ENCODE measurements around the gene FRMPD4. TPM values are rescaled to one million over a fixed set of nuclear protein-coding genes. Genes with fewer than 3 reads are reported as not detected.

Gene FRMPD4
- total and polyA plus RNA-seq, 2 experiments from 2014 or later: 0.19 to 0.80 TPM

DNA sequence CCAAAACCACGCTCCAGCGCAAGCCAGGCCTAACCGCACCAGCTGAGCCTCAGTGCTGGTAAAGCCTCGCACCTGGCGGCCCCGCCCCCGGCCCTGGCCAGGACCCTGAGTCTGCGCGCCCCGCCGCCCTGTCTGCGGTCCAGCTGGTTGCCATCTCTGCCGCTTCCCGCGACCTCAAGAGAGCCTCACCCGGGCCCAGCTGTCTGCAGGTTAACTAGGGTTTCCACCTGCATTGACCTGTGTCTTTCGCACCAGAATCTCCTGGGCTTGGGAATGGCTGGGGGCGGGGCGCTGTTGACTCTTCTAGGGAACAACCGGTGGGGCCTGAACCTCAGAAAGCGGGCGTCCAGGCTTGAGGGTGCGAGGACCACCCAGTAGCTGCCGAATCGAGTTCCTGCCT is 445.3 kb downstream of the FRMPD4 start:
- Histone ChIP-seq H3K4me2 (no peak overlapping the region), H2AFZ (no peak overlapping the region), H3K9me2 (ENCODE audit: insufficient read depth) (no peaks in the 10 kb centered on the region), H3K27me3 (ENCODE audit: insufficient read depth) (no peaks in the 10 kb centered on the region), H3K36me3 (ENCODE audit: insufficient read depth) (no peaks in the 10 kb centered on the region), H3K4me3 (no peak overlapping the region), H3K79me2 (replicated peaks; ENCODE audit: insufficient read depth) (no peaks in the 10 kb centered on the region), H4K20me1 (replicated peaks; ENCODE audit: insufficient read depth) (no peaks in the 10 kb centered on the region), H3K4me1 (ENCODE audit: insufficient read depth) (no peaks in the 10 kb centered on the region), H3K27ac (ENCODE audit: low read depth) (no peak overlapping the region), H3F3A (replicated peaks; ENCODE audit: low read depth) (no peaks in the 10 kb centered on the region)
- Mint-ChIP-seq H3K27ac (no peak overlapping the region), H3K27me3 (ENCODE audit: insufficient read depth, low read depth, poor library complexity) (no peaks in the 10 kb centered on the region), H3K9me3 (no peaks in the 10 kb centered on the region), H3K36me3 (ENCODE audit: low read depth) (no peaks in the 10 kb centered on the region), H3K4me3 (no peak overlapping the region), H3K4me1 (peaks cover 4% of the 10 kb centered on the region; the same call in 2 of the 3 replicates)
- peak; percentile 3 for DNase-seq (ENCODE audit: low spot score)
- TF ChIP-seq, protein P1, sequence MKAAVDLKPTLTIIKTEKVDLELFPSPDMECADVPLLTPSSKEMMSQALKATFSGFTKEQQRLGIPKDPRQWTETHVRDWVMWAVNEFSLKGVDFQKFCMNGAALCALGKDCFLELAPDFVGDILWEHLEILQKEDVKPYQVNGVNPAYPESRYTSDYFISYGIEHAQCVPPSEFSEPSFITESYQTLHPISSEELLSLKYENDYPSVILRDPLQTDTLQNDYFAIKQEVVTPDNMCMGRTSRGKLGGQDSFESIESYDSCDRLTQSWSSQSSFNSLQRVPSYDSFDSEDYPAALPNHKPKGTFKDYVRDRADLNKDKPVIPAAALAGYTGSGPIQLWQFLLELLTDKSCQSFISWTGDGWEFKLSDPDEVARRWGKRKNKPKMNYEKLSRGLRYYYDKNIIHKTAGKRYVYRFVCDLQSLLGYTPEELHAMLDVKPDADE (IDR thresholded peaks at IDR 0.05): no peak
- TF ChIP-seq EZH2 (IDR thresholded peaks at IDR 0.05; ENCODE audit: low read depth, unreplicated experiment) (no peak), EZH2phosphoT487 (IDR thresholded peaks at IDR 0.05; ENCODE audit: unreplicated experiment) (no peak), JUNB (IDR thresholded peaks at IDR 0.05; ENCODE audit: unreplicated experiment) (no peak), ZNF114 (CRISPR knock-in tag; IDR thresholded peaks at IDR 0.05) (no peak), STAT1 (IDR thresholded peaks at IDR 0.05; ENCODE audit: unreplicated experiment) (no peak), NANOG (IDR thresholded peaks at IDR 0.05; ENCODE audit: borderline replicate concordance) (no peak), ZNF331 (CRISPR knock-in tag; IDR thresholded peaks at IDR 0.05; ENCODE audit: low read depth) (no peak), POLR2AphosphoS5 (IDR thresholded peaks at IDR 0.05; ENCODE audit: low read depth) (no peak)
- TF ChIP-seq, protein P2, sequence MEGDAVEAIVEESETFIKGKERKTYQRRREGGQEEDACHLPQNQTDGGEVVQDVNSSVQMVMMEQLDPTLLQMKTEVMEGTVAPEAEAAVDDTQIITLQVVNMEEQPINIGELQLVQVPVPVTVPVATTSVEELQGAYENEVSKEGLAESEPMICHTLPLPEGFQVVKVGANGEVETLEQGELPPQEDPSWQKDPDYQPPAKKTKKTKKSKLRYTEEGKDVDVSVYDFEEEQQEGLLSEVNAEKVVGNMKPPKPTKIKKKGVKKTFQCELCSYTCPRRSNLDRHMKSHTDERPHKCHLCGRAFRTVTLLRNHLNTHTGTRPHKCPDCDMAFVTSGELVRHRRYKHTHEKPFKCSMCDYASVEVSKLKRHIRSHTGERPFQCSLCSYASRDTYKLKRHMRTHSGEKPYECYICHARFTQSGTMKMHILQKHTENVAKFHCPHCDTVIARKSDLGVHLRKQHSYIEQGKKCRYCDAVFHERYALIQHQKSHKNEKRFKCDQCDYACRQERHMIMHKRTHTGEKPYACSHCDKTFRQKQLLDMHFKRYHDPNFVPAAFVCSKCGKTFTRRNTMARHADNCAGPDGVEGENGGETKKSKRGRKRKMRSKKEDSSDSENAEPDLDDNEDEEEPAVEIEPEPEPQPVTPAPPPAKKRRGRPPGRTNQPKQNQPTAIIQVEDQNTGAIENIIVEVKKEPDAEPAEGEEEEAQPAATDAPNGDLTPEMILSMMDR (conservative IDR thresholded peaks at IDR 0.05; ENCODE audit: low read depth in 2 of 2): no peak
- TF ChIP-seq, protein P3, sequence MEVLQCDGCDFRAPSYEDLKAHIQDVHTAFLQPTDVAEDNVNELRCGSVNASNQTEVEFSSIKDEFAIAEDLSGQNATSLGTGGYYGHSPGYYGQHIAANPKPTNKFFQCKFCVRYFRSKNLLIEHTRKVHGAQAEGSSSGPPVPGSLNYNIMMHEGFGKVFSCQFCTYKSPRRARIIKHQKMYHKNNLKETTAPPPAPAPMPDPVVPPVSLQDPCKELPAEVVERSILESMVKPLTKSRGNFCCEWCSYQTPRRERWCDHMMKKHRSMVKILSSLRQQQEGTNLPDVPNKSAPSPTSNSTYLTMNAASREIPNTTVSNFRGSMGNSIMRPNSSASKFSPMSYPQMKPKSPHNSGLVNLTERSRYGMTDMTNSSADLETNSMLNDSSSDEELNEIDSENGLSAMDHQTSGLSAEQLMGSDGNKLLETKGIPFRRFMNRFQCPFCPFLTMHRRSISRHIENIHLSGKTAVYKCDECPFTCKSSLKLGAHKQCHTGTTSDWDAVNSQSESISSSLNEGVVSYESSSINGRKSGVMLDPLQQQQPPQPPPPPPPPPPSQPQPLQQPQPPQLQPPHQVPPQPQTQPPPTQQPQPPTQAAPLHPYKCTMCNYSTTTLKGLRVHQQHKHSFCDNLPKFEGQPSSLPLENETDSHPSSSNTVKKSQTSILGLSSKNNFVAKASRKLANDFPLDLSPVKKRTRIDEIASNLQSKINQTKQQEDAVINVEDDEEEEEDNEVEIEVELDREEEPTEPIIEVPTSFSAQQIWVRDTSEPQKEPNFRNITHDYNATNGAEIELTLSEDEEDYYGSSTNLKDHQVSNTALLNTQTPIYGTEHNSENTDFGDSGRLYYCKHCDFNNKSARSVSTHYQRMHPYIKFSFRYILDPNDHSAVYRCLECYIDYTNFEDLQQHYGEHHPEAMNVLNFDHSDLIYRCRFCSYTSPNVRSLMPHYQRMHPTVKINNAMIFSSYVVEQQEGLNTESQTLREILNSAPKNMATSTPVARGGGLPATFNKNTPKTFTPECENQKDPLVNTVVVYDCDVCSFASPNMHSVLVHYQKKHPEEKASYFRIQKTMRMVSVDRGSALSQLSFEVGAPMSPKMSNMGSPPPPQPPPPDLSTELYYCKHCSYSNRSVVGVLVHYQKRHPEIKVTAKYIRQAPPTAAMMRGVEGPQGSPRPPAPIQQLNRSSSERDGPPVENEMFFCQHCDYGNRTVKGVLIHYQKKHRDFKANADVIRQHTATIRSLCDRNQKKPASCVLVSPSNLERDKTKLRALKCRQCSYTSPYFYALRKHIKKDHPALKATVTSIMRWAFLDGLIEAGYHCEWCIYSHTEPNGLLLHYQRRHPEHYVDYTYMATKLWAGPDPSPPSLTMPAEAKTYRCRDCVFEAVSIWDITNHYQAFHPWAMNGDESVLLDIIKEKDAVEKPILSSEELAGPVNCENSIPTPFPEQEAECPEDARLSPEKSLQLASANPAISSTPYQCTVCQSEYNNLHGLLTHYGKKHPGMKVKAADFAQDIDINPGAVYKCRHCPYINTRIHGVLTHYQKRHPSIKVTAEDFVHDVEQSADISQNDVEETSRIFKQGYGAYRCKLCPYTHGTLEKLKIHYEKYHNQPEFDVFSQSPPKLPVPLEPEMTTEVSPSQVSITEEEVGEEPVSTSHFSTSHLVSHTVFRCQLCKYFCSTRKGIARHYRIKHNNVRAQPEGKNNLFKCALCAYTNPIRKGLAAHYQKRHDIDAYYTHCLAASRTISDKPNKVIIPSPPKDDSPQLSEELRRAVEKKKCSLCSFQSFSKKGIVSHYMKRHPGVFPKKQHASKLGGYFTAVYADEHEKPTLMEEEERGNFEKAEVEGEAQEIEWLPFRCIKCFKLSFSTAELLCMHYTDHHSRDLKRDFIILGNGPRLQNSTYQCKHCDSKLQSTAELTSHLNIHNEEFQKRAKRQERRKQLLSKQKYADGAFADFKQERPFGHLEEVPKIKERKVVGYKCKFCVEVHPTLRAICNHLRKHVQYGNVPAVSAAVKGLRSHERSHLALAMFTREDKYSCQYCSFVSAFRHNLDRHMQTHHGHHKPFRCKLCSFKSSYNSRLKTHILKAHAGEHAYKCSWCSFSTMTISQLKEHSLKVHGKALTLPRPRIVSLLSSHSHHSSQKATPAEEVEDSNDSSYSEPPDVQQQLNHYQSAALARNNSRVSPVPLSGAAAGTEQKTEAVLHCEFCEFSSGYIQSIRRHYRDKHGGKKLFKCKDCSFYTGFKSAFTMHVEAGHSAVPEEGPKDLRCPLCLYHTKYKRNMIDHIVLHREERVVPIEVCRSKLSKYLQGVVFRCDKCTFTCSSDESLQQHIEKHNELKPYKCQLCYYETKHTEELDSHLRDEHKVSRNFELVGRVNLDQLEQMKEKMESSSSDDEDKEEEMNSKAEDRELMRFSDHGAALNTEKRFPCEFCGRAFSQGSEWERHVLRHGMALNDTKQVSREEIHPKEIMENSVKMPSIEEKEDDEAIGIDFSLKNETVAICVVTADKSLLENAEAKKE (CRISPR knock-in tag; IDR thresholded peaks at IDR 0.05): no peak
- TF ChIP-seq, protein P4, sequence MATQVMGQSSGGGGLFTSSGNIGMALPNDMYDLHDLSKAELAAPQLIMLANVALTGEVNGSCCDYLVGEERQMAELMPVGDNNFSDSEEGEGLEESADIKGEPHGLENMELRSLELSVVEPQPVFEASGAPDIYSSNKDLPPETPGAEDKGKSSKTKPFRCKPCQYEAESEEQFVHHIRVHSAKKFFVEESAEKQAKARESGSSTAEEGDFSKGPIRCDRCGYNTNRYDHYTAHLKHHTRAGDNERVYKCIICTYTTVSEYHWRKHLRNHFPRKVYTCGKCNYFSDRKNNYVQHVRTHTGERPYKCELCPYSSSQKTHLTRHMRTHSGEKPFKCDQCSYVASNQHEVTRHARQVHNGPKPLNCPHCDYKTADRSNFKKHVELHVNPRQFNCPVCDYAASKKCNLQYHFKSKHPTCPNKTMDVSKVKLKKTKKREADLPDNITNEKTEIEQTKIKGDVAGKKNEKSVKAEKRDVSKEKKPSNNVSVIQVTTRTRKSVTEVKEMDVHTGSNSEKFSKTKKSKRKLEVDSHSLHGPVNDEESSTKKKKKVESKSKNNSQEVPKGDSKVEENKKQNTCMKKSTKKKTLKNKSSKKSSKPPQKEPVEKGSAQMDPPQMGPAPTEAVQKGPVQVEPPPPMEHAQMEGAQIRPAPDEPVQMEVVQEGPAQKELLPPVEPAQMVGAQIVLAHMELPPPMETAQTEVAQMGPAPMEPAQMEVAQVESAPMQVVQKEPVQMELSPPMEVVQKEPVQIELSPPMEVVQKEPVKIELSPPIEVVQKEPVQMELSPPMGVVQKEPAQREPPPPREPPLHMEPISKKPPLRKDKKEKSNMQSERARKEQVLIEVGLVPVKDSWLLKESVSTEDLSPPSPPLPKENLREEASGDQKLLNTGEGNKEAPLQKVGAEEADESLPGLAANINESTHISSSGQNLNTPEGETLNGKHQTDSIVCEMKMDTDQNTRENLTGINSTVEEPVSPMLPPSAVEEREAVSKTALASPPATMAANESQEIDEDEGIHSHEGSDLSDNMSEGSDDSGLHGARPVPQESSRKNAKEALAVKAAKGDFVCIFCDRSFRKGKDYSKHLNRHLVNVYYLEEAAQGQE (IDR thresholded peaks at IDR 0.05; ENCODE audit: unreplicated experiment): no peak
- ATAC-seq: peak; percentile 39; the same call in 1 of the 3 replicates

All from GM23338 (cell line).